Small intestine (tissue), 7 donors: ENCODE measurements around the gene DIPK1B. TPM values are rescaled to one million over a fixed set of nuclear protein-coding genes. Genes with fewer than 3 reads are reported as not detected.

Experiments
- DNase-seq, 2 donors: peaks; one replicate each; pipeline versions ENCODE4 v3.0.0 to v3.0.0-alpha.2; 2013
- FAIRE-seq: peaks from 2 replicates; lab custom pipeline; 2012; peaks lifted over from hg19 to GRCh38; lab: Jason Lieb, UNC
- H3K27ac ChIP-seq, 3 donors: one replicate each; pipeline ENCODE4 v1.5.1; 2013; ENCODE audit warnings: low read length in 2 of 3, mild to moderate bottlenecking in 2 of 3, control low read depth in 1 of 3, inconsistent platforms in 1 of 3, low read depth in 1 of 3, moderate library complexity in 1 of 3
- H3K27me3 ChIP-seq, 3 donors: one replicate each; pipeline ENCODE4 v1.6.1; 2013; ENCODE audit warnings: low read length in 3 of 3, inconsistent platforms in 1 of 3; ENCODE audit not compliant: control insufficient read depth in 3 of 3, insufficient read depth in 3 of 3
- H3K36me3 ChIP-seq, 3 donors: one replicate each; pipeline ENCODE4 v1.6.1; 2013; ENCODE audit warnings: low read length in 3 of 3, inconsistent platforms in 1 of 3, low read depth in 1 of 3, mild to moderate bottlenecking in 1 of 3, moderate library complexity in 1 of 3; ENCODE audit not compliant: control insufficient read depth in 3 of 3, insufficient read depth in 2 of 3
- H3K4me1 ChIP-seq, 3 donors: one replicate each; pipeline ENCODE4 v1.6.1; 2013; ENCODE audit warnings: low read length in 2 of 3, inconsistent platforms in 1 of 3, low read depth in 1 of 3, mild to moderate bottlenecking in 1 of 3, moderate library complexity in 1 of 3; ENCODE audit not compliant: control insufficient read depth in 3 of 3, insufficient read depth in 2 of 3
- H3K4me3 ChIP-seq, 3 donors: one replicate each; pipeline ENCODE4 v1.5.1; 2013; ENCODE audit warnings: low read length in 3 of 3, control low read depth in 1 of 3, inconsistent platforms in 1 of 3, low read depth in 1 of 3, mild to moderate bottlenecking in 1 of 3, moderate library complexity in 1 of 3
- H3K9me3 ChIP-seq, 2 donors: one replicate each; pipeline ENCODE4 v1.6.1; 2013; ENCODE audit warnings: low read depth in 1 of 2, low read length in 1 of 2; ENCODE audit not compliant: control insufficient read depth in 2 of 2, insufficient read depth in 1 of 2
- WGBS, 3 donors: extraction: QIAGEN DNeasy Blood & Tissue Kit; methylation state at CpG; one replicate each; pipeline ENCODE4 v1.1.7; 2013; 5-methylcytosine and 5-hydroxymethylcytosine counted together
- polyA plus RNA-seq, 4 donors: library from polyadenylated mRNA; stranded (reverse) in 3 of 4; unstranded in 1 of 4; fragments of 200-250 nt in 3 of 4; fragments of 120-200 nt in 1 of 4; gene quantifications; one replicate each; pipeline versions ENCODE4 v1.2.1 to v1.2.3, GENCODE V29; 2013
- donor health status: healthy with polysubstance abuse.
- donor health status: control.
- donor health status: control.
- donor health status: Bipolar disorder and iron deficiency.
- donor health status: healthy.

DIPK1B gene
- polyA plus RNA-seq, 4 donors, result 0.22 to 12.7 (median 6.6) TPM

DNA sequence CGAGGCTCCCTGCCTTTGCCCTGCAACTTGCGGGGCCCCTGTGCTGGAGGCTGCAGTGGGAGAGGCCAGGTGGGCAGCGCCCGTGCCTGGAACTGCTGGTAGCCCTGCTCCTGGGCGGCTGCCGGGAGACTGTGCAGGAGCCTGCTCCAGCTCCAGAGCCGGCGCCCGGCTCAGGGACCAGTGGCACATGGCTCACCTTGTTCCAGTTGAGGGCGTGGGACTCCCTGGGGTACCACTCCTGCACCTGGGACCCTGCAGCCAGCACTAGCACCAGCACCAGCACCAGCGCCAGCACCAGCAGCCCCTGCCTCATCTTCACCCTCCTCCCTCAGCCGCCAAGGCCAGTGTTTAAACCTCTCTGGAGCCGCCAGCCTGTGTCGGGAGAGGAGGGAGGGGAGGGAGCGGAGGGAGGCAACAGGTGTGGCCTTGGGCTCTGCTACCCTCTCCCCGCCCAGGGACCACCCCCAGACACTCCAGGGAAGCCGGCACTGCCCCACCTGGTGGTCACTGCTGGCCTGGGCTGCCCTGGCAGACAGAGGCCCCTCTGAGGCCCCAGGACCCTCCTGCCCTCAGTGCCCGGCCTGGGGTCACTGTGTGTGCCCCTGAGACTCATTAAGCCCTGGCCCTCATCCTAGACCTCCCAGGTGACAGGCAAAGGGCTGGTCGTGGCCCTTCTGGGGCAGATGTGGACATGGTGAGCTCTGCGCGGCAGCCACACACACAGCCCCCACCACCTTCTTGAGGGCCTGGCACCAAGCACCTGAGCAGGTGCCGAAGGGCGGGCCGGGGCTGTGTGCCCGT is 30.4 kb downstream of the DIPK1B start, which contains the start of gene LCN10:
Gene LCN10, minus strand, starts transcription at position 350 of the 801 bp plus-strand sequence. Its CDS starts 37 bp downstream, at position 313.
- no peak for FAIRE-seq
- Histone ChIP-seq H3K9me3 (peaks cover 0 to 10% of the 10 kb centered on the region in 2 donors), H3K36me3 (no peaks in the 10 kb centered on the region), H3K4me1 (peaks cover 0 to 27% (median 0%) of the 10 kb centered on the region in 3 donors), H3K27ac (peak within 1 kb of the TSS in 1 of 3 donors; percentile 64), H3K4me3 (peak within 1 kb of the TSS in 1 of 3 donors; percentile 12), H3K27me3 (peaks cover 0 to 24% (median 19%) of the 10 kb centered on the region in 3 donors)
- WGBS, 3 donors, result 7 to 40% (median 25%) methylated on average over 20 to 25 of the region's 25 CpGs
- DNase-seq, result peak in 1 of 2 donors; percentile 66

DNA sequence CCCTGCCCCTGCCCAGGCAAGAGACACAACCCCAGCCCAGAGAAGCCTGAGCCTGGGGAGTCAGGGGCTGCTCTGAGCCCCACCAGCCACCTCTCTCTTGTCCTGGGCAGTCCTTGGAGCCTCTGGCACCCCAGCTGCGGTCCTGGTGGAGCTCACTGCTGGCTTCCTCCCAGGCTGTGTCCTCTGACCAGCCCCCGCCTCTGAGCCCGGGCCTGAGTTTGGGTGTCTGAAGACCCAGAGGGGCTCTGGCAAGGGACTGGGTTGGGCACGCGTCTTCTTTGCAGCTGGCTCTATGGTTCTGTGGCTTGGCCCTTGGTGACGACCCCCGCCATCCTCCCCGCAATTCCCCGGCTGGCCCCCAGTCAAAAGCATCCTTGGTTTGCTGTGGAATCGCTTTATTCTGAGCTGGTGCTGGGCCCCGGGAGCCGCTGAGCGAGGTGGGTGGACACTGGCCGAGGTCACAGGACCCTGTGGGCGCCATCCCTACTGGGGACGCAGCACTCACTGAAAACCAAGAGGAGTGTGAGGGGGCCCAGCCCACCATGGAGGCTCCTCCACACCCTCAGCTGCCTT is 31.4 kb downstream of the DIPK1B start:
- peaks cover 0 to 27% (median 0%) of the 10 kb centered on the region in 3 donors for H3K4me1 ChIP-seq
- no peak for DNase-seq

GRCh38 chr9:136744773-136745172 is 32.4 kb downstream of the DIPK1B start:
- 66 to 87% (median 86%) methylated on average over 18 of the region's 18 CpGs for WGBS, 3 donors
- Histone ChIP-seq H3K27ac (no peak overlapping the region), H3K27me3 (peaks cover 0 to 21% (median 16%) of the 10 kb centered on the region in 3 donors), H3K4me1 (peaks cover 0 to 27% (median 0%) of the 10 kb centered on the region in 3 donors), H3K36me3 (no peaks in the 10 kb centered on the region), H3K9me3 (peaks cover 0 to 4% of the 10 kb centered on the region in 2 donors), H3K4me3 (no peak overlapping the region)
- FAIRE-seq (no peak), DNase-seq (no peak)

More for the DNA sequence above, 31.4 kb downstream of the DIPK1B start:
- WGBS, 3 donors, result 80 to 87% (median 84%) methylated on average over 16 of the region's 16 CpGs
- Histone ChIP-seq H3K9me3 (peaks cover 0 to 7% of the 10 kb centered on the region in 2 donors), H3K36me3 (no peaks in the 10 kb centered on the region), H3K27ac (no peak overlapping the region), H3K27me3 (peaks cover 0 to 21% (median 19%) of the 10 kb centered on the region in 3 donors), H3K4me3 (no peak overlapping the region)
- FAIRE-seq, result no peak

DNA sequence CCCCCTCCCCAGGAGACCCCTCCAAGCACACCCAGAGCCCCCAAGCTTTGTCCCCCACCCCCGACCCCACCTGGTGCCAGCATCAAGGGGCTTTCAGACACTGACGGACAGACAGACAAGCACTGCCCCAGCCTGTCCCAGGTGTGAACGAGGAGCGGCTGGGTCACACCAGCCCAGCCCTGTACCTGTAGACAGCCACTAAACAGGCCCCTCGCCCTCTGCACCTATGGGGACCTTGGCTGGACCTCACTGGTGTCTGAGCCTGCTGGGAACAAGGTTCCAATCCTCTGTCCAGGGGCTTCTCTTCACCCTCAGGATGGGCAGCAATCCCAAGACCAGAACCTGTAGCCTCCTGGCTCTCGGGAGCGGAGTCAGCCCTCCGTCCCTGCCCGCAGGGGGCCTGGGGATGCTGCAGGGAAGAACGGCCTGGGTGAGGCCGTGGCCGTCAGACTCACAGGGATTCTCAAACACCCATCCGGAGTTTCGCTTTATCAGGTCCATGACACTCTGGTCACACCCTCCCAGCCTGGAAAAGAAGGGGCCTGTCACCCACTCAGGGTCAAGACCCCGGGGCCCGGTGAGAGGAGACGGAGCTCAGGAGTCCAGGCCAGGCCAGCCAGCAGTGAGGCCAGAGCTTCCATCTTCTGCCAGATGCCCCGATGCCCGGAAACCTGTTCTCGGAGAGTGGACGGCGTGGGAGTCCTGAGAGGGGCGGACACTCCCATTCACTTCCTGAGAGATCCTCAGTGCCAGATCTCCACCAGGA is 33.2 kb downstream of the DIPK1B start:
- H3K27ac ChIP-seq, result no peak overlapping the region
- peaks cover 0 to 26% (median 0%) of the 10 kb centered on the region in 3 donors for H3K4me1 ChIP-seq
- peaks cover 0 to 18% (median 16%) of the 10 kb centered on the region in 3 donors for H3K27me3 ChIP-seq
- 74 to 83% (median 82%) methylated on average over 22 to 23 of the region's 23 CpGs for WGBS, 3 donors
- H3K4me3 ChIP-seq, result no peak overlapping the region
- no peaks in the 10 kb centered on the region for H3K9me3 ChIP-seq
- DNase-seq (no peak), FAIRE-seq (no peak)
- H3K36me3 ChIP-seq, result no peaks in the 10 kb centered on the region

GRCh38 chr9:136746155-136746490 is 33.8 kb downstream of the DIPK1B start:
- H3K27me3 ChIP-seq, result peaks cover 0 to 18% (median 16%) of the 10 kb centered on the region in 3 donors
- H3K27ac ChIP-seq, result no peak overlapping the region
- no peak for DNase-seq
- no peak for FAIRE-seq
- WGBS, 3 donors, result 52 to 79% (median 66%) methylated on average over 13 to 22 of the region's 22 CpGs
- no peaks in the 10 kb centered on the region for H3K9me3 ChIP-seq
- peaks cover 0 to 21% (median 0%) of the 10 kb centered on the region in 3 donors for H3K4me1 ChIP-seq
- H3K36me3 ChIP-seq, result no peaks in the 10 kb centered on the region
- no peak overlapping the region for H3K4me3 ChIP-seq

DNA sequence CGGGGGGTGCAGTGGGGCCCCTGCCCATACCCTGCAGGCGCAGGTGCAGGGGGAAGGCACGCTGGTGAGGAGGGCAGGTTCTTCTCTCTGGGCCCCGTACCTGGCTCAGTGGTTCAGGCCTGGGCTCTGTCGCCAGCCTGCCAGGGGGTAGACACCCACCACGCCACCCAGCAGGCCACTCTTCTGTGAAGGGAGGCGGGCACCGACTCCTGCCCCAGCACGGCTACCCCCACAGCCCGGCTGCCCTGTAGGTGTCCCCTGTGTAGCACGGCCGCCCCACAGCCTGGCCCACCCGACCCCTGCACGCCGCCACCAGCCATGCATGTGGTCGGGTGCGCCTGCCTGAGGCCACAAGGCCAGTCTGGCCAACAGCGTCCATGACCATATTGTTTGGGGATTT is 34.2 kb downstream of the DIPK1B start:
- FAIRE-seq (no peak), DNase-seq (no peak)
- WGBS, 3 donors, result 88 to 92% (median 90%) methylated on average over 16 to 18 of the region's 18 CpGs
- no peaks in the 10 kb centered on the region for H3K36me3 ChIP-seq
- H3K4me1 ChIP-seq, result peaks cover 0 to 16% (median 0%) of the 10 kb centered on the region in 3 donors
- no peak overlapping the region for H3K4me3 ChIP-seq
- H3K27me3 ChIP-seq, result peaks cover 0 to 16% (median 12%) of the 10 kb centered on the region in 3 donors
- peaks cover 0 to 3% of the 10 kb centered on the region in 2 donors for H3K9me3 ChIP-seq
- H3K27ac ChIP-seq, result no peak overlapping the region

DNA sequence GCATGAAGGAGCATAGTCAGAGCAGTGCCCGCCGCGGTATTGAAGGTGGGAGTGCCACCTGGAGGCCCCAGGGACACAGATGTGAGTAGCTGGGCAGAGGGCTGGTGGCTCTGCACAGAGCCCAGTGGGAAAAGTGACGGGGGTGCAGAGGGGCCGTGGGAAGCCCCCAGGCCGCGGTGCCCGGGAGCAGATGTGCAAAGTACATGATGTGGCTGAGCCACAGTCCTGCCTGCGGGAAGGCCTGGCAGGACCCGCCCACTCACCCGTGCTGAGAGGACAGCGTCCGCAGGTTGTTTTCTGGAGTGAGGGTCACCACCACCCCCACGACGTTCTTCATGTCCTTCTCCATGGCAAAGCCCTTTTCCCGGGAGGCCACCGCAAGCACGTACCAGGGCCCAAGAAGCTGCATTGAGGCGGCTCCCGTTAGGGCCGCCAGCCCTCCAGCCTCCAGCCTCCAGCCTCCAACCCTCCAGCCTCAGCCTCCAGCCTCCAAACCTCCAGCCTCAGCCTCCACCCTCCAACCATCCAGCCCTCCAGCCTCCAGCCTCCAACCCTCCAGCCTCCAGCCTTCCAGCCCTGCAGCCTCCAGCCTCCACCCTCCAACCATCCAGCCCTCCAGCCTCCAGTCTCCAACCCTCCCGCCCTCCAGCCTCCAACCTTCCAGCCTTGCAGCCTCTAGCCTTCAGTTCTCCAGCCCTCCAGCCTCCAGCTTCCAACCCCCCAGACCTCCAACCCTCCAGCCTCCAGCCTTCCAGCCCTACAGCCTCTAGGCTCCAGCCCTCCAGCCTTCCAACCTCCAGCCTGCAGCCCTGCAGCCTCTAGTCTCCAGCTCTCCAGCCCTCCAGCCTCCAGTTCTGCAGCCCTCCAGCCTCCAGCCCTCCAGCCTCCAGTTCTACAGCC is 35.0 kb downstream of the DIPK1B start:
- no peak overlapping the region for H3K4me3 ChIP-seq
- 66 to 84% (median 76%) methylated on average over 17 to 22 of the region's 22 CpGs for WGBS, 3 donors
- peaks cover 0 to 8% (median 0%) of the 10 kb centered on the region in 3 donors for H3K4me1 ChIP-seq
- no peak for FAIRE-seq
- H3K27ac ChIP-seq, result no peak overlapping the region
- DNase-seq, result no peak
- H3K36me3 ChIP-seq, result no peaks in the 10 kb centered on the region
- H3K9me3 ChIP-seq, result peaks cover 0 to 10% of the 10 kb centered on the region in 2 donors
- peaks cover 0 to 10% (median 8%) of the 10 kb centered on the region in 3 donors for H3K27me3 ChIP-seq
